Omental fat pad (tissue), 4 donors: ENCODE results near the gene PKNOX1. TPM values are rescaled to one million over a fixed set of nuclear protein-coding genes. Genes with fewer than 3 reads are reported as not detected.
"Not testable (repeated sequence)": the region's sequence is repeated elsewhere in the genome, so short reads cannot be mapped to it uniquely, and the experiment has no call there.

Experiments
- ATAC-seq: fragments of 150-250 bp; one replicate; pipeline ENCODE4 v1.9.1; 2016; ENCODE audit warnings: mild to moderate bottlenecking, moderate library complexity; ENCODE audit not compliant: low FRiP score
- DNase-seq: peaks from one replicate; pipeline ENCODE4 v3.0.0-alpha.2; 2019; ENCODE audit warnings: low spot score
- CTCF ChIP-seq, 3 donors: fragments of 450-650 bp; IDR thresholded peaks; one replicate each; pipeline ENCODE4 v1.5.1; 2016 to 2017; ENCODE audit warnings: antibody characterized with exemption in 3 of 3, mild to moderate bottlenecking in 3 of 3, moderate library complexity in 2 of 3
- total RNA-seq, 4 donors: library from RNA; depleted of rRNA; stranded (reverse); fragments of >200 nt; gene quantifications; one replicate each; pipeline ENCODE4 v1.1.0, GENCODE V29; 2016

PKNOX1 gene
- total RNA-seq, 4 donors from 2014 or later: 9.2 to 27.7 (median 18.6) TPM

GRCh38 chr21:42956824-42957630, 17.3 kb upstream of the PKNOX1 start:
- TF ChIP-seq CTCF (IDR thresholded peaks at IDR 0.05): no peak
- ATAC-seq: no peak
- DNase-seq: no peak

GRCh38 chr21:42958122-42958521, 16.2 kb upstream of the PKNOX1 start:
- DNase-seq, ATAC-seq: not testable (repeated sequence)

GRCh38 chr21:42959728-42960127, 14.6 kb upstream of the PKNOX1 start:
- ATAC-seq: no peak
- no peak for DNase-seq
- no peak for TF ChIP-seq CTCF (IDR thresholded peaks at IDR 0.05)

GRCh38 chr21:42962380-42963007, 11.9 kb upstream of the PKNOX1 start:
- no peak for DNase-seq
- no peak for ATAC-seq
- no peak for TF ChIP-seq CTCF (IDR thresholded peaks at IDR 0.05)

GRCh38 chr21:42964086-42964485, 10.3 kb upstream of the PKNOX1 start:
- no peak for TF ChIP-seq CTCF (IDR thresholded peaks at IDR 0.05)
- no peak for DNase-seq
- no peak for ATAC-seq

- DNase-seq (no peak), ATAC-seq (no peak)
- no peak for TF ChIP-seq CTCF (IDR thresholded peaks at IDR 0.05)
Observed at GRCh38 chr21:42964546-42965210, 9.7 kb upstream of the PKNOX1 start.

- no peak for TF ChIP-seq CTCF (IDR thresholded peaks at IDR 0.05)
- DNase-seq: no peak
- ATAC-seq: no peak
Observed at GRCh38 chr21:42965211-42965560, 9.2 kb upstream of the PKNOX1 start.

- DNase-seq, ATAC-seq: not testable (repeated sequence)
Observed at GRCh38 chr21:42967616-42968015, 6.7 kb upstream of the PKNOX1 start.
